Fibroblast of skin of left biceps (primary cell): ENCODE data around the gene MTA1.

Experiments used
- DNase-seq, 2 experiments: peaks; one replicate each; pipeline ENCODE4 v3.0.0-alpha.2; 2013; ENCODE audit warnings: low read depth in 2 of 2

MTA1 gene

GRCh38 chr14:105497671-105498429, 78.2 kb downstream of the MTA1 start:
- no peak for DNase-seq

- no peak for DNase-seq
Measured at GRCh38 chr14:105498430-105499255, 79.0 kb downstream of the MTA1 start.

GRCh38 chr14:105499256-105500035, 79.8 kb downstream of the MTA1 start:
- DNase-seq: no peak

GRCh38 chr14:105500036-105500725, 80.6 kb downstream of the MTA1 start:
- DNase-seq: no peak

GRCh38 chr14:105500726-105501101, 81.1 kb downstream of the MTA1 start:
- no peak for DNase-seq

GRCh38 chr14:105501504-105502291, 82.1 kb downstream of the MTA1 start:
- DNase-seq: no peak

- DNase-seq: no peak
Measured at GRCh38 chr14:105502446-105503295, 83.0 kb downstream of the MTA1 start.

GRCh38 chr14:105503296-105503640, 83.6 kb downstream of the MTA1 start:
- DNase-seq: no peak

GRCh38 chr14:105503935-105504692, 84.5 kb downstream of the MTA1 start:
- no peak for DNase-seq

- DNase-seq: no peak
Measured at GRCh38 chr14:105505101-105505500, 85.5 kb downstream of the MTA1 start.

- DNase-seq: no peak
Measured at GRCh38 chr14:105507247-105507646, 87.6 kb downstream of the MTA1 start.

GRCh38 chr14:105508069-105508468, 88.4 kb downstream of the MTA1 start:
- no peak for DNase-seq

- DNase-seq: no peak
Measured at GRCh38 chr14:105508601-105509000, 89.0 kb downstream of the MTA1 start.

- no peak for DNase-seq
Measured at GRCh38 chr14:105517096-105517495, 97.5 kb downstream of the MTA1 start.

GRCh38 chr14:105519946-105520698, 100.5 kb downstream of the MTA1 start:
- DNase-seq: no peak
